Measurements from ENCODE around the gene IFNA2.
A peak's percentile ranks its signal among the peaks of the same experiment; 100 is the strongest.
"Not testable (repeated sequence)": the region's sequence is repeated elsewhere in the genome, so short reads cannot be mapped to it uniquely, and the experiment has no call there.

IFNA2 gene

DNA sequence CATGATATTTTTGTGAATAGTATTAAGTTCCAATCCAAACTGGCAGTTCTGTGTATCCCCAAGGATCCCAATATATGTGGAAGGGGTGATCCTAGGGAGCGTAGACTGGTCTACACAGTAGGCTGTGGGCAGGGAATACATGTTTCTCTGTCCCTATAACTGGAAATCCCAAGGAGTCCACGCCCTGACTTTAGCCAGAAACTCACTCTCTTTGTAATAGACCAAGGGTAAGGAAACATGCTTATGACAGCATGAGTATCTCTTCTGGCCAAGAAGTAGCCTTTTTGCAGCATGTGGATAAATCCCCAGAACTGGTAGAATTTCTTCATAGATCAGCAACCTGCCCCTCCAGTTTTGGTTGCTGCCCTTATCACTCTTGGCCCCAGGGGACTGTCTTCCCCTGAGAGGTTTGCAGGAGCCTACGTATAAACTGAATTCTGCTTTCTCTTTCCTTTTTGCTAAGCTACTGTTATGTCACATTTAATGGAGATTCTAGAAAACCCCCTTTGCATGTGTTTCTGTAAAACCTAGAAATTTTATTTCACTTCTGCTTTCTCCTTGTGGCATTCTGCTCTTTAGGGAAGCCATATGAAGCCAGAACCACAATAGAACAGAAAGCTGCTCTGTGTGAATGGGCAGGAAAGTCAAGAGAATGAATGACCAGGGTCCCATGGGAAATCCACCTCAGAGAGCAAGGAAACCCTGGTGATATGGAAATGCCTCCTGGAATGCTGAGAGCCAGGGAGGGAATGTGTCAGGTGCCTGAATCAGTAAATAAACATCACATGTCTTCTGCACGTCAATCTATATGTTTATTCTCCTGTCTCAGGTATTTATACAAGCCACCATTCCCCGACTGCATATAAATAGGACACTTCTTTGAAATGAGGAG lies 3.5 kb downstream of the IFNA2 start:
- no peak for DNase-seq (ENCODE audit: low spot score)

DNA sequence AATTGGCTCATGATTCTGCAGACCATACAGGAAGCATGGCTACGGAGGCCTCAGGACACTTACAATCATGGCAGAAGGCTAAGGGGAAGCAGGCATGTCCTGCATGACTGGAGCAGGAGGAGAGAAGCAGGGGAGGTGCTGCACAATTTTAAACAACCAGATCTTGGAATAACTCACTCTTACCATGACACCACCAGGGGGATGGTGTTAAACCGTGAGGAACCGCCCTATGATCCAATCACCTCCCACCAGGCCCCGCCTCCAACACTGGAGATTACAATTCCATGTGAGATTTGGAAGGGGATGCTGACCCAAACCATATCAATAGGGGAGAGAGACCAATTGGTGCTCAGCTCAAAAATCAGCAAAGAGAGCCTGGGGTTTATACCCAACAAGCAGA lies 13.7 kb downstream of the IFNA2 start:
- DNase-seq (ENCODE audit: low spot score), result not testable (repeated sequence)

GRCh38 chr9:21367957-21368356 lies 17.2 kb downstream of the IFNA2 start, which contains the start of gene IFNA13:
TSS of gene IFNA13 (minus strand) at chr9:21368057. CDS start at chr9:21368010, 47 bp downstream.
- DNase-seq (ENCODE audit: low spot score), result no peak

DNA sequence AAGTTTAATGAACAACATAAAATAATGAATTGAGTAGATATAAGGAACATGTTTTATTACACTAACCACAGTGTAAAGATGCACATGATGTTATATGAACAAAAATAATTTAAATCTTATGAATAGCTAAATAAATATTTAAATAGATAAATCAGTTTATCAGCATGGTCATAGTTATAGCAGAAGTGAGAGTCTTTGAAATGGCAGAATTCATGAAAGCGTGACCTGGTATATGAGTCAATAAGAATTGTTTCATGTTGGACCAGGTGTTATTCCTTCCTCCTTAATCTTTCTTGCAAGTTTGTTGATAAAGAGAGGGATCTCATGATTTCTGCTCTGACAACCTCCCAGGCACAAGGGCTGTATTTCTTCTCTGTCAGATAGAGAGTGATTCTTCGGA lies 18.0 kb downstream of the IFNA2 start:
- DNase-seq (ENCODE audit: low spot score), result not testable (repeated sequence)

- DNase-seq (ENCODE audit: low spot score), result no peak
Observed at GRCh38 chr9:21362287-21362686, 22.9 kb downstream of the IFNA2 start.

DNA sequence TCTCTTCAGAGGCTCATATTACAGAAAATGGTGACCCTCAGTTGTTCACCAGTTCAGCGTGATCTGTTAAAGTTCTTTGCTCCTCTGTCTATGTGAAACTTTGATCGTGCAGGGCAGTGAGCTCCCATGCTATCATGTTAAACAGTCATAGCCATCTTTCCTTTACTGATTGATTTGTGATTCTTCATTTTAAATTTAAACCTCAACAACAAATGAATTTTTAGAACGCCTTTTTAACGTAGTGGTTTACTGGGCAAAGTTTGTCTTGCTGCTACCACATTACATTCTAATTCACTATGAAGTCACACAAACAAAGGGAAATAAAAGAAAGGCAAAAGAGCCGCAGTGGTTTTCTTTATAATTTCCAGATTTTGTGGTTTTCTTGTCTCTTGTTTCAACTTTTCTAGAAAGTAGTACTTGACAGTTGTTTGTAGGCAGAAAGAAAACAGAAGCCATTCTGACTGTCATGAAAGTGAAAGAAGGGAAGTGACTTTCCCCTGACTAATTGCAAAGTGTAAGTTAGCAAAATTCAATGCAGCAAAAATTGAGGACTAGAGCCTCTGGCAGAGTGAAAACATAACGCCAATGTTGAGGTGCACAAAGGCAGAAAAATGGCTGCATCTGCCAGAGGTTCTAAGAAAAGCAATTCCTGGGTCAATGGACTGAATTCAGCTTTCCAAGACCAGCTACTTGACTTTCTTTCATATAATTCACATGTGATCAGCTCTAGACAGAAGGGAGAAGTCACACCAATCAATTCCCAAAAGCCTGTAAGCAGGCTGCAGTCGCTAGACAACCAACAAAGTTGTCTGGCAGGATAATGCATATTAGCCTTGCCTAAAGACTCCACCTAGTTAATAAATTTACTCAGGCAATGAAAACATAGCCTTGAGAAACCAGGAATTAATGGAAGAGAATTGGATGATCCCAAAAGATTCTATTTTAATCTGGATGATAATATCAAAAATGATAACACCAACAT lies 27.4 kb downstream of the IFNA2 start:
- DNase-seq (ENCODE audit: low spot score), result no peak

DNA sequence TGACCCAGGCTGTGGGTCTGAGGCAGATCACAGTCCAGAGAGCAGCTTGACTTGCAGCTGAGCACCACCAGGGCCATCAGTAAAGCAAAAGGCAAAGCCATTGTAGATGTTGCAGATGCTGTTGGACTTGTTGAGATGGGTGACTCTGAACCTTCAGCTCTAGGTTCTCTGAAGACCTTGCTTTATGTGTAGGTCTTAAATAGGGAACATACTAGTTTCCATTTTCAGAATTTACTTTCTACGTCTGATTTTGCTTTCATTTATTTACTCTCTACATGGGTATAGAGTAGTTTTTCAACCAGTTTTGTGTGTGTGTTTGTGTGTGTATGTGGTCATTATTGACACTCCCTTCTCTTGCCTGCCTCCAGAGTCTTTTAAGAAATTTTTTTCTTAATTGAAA lies 34.4 kb downstream of the IFNA2 start, which contains the start of gene IFNA6:
IFNA6 (minus strand) TSS at position 101 of the 400 bp plus-strand sequence; CDS start at position 101, 0 bp downstream.
- no peak for DNase-seq (ENCODE audit: low spot score)

GRCh38 chr9:21348430-21348970 lies 36.7 kb downstream of the IFNA2 start:
- DNase-seq (ENCODE audit: low spot score), result no peak

GRCh38 chr9:21340735-21341134 lies 44.5 kb downstream of the IFNA2 start:
- DNase-seq (ENCODE audit: low spot score), result no peak

DNA sequence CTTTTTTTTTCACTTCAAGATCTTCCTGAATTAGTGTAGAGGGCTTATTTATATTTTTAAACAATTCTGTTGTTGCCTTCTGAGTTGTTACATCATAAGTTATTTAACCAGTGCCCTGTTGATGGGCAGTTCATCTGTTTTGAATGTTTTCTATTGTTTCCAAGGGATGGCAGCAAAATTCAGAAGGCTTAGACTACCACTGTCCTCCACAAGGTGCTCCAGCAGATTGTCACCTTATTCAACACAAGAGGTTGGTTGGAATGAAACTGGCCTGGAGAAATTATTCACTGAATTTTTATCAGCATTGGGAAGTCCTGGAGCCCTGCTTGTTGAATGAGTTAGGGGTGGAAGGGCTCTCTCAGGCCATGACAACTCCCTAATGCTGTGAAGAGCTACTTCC lies 48.7 kb downstream of the IFNA2 start:
- peak; percentile 51 for DNase-seq (ENCODE audit: low spot score)

DNA sequence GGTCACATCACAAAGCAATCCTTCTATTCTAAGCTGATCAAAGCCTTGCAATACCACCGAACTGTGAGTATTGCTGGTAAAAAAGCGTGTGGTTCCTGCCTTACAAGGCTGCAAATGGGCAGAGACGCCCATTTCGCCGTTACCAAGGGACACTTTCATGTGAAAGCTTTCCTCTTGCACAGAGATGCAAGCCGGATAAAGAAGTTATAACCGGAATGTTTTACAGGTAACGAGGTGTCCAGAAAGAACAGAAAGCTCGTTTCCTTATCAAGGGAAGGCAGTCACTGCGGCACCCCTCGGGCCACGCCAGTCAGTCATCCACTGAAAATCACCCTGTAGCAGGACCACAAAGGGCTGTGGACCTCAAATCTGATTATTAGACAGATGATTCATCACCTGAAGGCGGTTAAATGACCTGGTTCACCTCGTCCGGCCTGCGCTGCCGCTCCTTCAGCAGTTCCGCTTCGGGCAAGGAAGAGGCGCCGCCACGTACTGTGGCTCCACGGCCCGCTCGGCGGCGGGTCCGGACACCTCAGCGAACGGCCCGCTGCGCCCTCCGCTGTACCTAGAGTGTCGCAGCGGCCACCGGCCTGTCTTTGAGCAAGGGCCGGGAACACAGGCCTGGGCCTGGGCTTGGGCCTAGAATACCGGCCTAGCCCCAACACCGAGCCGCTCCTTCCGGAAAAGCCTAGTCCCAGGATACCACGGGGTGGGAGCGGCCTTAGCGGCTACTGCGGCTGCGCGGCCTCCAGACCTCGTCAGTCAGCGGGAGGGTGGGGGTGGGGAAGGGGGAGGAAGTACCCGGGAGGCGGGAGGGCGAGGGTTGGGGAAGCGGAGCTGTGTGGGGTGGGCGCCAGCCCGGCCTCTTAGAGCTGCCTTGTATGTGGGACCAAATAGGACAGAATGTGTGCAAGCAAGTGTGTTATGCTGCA lies 50.2 kb downstream of the IFNA2 start, which contains the start of gene KLHL9:
KLHL9 (minus strand) TSS at position 704 of the 932 bp plus-strand sequence; CDS start at position 159, 545 bp downstream.
- peak; percentile 92 for DNase-seq (ENCODE audit: low spot score)

Measured in RKO (cell line).